Superior temporal gyrus (tissue), 1 donor: Measurements from ENCODE around the gene CDH5.

Experiments
- DNase-seq: peaks from one replicate; pipeline ENCODE4 v3.0.0-alpha.2; 2016; ENCODE audit errors: extremely low spot score

The CDH5 gene

DNA sequence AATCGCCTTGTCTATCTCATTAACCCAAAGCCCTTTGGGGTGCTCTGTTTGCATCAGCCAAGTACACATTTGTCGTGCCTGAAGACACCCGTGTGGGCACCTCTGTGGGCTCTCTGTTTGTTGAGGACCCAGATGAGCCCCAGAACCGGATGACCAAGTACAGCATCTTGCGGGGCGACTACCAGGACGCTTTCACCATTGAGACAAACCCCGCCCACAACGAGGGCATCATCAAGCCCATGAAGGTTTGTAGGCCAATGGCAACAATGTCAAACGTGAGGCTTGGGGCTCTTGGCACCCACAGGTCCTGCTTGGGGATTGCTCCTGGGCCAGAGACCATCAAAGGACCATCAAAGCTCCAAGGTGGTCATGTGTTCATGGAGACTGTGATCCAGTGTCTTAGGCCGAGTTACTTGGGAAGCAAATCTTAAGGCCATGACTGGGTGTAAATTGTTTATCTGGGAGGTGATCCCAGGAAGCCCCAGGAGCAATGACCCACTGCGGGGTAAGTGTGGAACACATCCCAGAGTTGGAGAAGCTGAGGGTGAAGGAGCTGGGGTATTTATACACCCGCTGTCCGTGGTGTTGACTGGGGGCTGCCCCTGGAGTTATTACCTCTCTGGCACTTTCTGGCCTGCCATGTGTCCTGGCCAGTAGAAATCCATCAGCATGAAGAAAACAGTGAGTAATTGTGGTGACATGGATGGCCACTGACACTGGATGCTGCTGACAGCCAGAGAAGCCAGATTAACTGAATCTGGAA is 24.0 kb downstream of the CDH5 start:
- DNase-seq: no peak

DNA sequence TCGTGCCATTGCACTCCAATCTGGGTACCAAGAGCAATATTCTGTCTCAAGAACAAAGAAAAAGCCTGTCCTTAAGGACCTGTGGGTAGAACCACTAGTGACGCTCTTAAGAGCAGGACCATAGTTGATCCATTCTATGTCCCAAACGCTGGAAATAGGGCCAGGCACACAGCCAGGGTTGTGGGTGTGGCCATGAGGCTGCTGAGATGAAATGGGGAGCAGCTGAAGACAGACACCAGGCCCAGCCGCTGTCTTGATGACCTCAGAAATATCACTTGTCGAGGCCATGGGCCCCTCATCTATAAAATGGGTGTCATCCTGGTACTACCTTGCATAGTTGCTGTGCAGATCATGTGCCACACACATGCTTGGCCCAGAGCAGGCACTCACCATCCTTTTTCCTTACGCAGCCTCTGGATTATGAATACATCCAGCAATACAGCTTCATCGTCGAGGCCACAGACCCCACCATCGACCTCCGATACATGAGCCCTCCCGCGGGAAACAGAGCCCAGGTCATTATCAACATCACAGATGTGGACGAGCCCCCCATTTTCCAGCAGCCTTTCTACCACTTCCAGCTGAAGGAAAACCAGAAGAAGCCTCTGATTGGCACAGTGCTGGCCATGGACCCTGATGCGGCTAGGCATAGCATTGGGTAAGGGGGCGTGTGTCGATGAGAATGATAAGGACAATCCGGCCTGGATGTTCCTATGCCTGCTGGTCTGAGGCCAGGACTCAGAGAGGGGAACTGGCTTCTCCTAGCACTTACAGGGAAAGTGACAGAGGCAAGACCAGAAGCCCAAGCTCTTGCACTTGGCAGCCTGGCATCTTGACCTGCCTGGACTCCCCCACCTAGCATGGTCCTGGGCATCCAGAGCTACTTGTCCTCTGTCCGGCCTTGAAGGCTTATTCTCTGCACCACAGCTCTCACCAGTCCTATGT is 25.5 kb downstream of the CDH5 start:
- no peak for DNase-seq

DNA sequence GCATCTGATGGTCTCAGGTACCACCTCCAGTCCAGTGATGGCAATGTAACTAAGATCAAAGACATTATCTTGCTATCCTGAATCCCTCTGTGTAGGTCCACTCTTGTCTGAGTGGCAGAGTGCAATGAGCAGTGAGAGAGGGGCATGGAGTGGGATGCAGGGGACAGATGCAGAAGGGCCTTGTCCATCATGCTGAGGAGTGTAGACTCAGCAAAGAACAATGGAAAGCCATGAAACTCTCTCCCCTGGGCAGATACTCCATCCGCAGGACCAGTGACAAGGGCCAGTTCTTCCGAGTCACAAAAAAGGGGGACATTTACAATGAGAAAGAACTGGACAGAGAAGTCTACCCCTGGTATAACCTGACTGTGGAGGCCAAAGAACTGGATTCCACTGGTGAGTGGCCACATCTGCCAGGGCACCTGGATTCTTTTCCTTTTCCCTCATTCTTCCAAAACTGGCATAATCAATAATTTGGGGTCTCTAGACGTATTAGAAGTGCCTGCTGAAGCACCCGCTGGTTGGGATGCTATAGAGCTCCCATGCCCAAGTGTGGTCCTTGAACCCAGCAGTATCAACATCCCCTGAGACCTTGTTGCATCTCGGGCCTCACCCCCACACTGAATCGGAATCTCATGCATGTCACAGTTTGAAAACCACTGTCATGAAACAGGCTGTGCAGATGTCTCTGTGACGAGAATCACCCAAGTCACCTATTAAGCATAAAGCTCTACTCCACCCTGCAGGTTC is 29.5 kb downstream of the CDH5 start:
- DNase-seq: no peak

DNA sequence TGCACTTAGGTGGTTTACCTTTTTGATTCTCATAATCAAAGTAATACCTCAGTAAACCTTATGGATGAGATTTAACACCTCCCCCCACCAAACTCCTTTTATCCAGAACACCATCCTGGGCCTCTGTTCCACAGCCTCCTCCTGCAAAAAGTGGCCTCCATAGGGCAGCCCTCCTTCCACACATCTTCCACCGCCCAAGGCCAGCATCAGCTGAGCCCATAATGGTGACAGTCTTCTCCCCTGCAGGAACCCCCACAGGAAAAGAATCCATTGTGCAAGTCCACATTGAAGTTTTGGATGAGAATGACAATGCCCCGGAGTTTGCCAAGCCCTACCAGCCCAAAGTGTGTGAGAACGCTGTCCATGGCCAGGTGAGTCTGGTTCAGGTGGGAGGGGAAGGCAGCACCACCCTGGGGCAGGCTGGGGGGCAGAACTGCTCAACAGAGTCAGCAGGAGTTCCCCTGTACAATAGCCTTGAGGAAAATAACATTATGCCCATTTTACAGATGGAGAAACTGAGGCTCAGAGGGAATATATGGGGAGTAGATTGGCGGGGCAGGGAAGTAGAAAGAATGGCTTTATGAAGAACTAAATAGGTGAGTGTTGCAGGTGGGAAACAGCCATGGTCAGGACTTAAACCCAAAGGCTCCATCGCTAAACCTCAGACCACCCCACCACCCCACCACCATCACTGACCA is 31.4 kb downstream of the CDH5 start:
- DNase-seq: no peak

DNA sequence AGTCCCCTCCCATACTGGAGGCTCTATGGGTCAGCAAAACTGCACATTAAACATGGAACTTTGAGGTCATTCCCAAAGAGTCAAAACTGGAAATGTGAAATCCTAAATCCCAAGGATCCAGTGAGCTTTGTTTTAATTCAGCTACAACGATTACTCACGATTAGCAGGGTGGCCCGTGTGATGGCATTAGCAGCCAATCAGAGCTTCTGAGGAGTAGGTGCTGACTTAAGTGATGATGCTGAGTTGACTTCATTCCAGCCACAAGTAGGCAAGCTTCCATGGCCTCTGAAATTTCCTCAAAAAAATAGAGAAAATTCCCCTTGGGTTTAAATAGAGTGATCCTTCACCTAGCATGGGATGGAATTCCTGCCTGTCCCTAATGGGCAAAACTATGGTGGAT is 32.5 kb downstream of the CDH5 start:
- DNase-seq: no peak

DNA sequence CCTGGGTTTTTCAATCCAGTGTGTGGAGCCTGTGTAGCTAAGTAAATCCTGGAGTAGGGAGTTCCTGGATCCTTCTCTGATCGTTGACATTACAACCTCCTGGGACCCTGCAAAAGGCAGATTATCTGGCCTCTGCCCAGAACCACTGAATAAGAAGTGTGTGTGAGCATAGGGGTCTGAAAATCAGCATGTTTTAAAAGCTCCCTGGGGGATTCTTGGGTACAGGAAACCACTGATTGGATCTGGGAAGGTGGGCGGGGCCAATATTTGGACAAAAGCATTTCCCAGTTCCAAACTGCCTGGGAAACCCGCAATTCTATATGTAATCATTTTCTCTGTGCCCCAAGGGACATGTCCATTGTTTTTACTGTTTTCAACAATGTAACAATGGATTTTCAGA is 33.4 kb downstream of the CDH5 start:
- no peak for DNase-seq

DNA sequence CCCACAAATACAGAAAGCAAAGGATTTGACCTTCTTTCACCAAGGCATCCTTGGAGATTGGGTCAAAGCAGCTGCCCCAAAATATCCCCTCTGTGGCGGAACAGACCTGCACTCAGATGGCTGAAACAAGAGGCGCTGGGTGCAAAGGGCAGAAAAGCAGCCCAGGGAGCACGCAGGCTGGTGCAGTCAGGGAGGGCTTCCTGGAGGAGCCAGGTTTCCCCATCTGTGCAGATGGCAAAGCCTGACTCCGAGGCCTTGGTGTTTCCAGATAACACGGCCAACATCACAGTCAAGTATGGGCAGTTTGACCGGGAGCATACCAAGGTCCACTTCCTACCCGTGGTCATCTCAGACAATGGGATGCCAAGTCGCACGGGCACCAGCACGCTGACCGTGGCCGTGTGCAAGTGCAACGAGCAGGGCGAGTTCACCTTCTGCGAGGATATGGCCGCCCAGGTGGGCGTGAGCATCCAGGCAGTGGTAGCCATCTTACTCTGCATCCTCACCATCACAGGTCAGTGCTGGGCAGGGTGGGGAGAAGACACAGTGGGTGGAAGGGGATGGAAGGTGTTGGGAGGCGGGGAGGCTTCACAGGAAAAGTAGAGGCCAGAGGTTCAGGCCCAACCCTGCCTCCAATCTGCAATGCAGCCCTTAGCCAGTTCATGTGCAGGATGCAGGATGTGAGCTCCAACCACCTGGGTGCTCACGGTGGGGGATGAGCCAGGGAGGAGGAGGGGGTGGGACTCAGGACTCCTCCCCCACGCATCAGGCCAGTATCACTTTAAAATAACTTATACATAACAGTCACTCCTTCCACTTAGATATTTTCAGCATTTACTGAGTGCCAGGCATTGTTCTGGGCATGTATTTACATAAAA is 34.3 kb downstream of the CDH5 start:
- DNase-seq: no peak

DNA sequence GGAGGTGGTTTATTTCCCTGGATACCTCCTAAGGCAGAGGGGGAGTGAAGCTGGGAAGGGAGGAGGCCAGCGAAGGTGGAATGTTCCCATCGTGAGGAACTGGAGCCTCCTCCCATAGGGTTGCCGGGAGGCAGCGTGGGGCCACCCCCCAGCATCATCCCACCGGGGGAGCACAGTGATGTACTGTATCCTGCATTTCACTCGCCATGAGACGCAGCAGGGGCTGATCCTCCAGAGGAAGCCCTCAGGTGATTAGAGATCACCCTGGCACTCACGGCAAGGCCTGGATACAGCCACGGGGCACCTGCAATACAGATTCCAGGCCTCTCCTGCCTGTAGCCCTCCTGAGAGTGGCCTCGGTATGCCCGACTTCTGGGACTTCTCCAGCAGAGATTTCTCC is 35.1 kb downstream of the CDH5 start:
- no peak for DNase-seq

DNA sequence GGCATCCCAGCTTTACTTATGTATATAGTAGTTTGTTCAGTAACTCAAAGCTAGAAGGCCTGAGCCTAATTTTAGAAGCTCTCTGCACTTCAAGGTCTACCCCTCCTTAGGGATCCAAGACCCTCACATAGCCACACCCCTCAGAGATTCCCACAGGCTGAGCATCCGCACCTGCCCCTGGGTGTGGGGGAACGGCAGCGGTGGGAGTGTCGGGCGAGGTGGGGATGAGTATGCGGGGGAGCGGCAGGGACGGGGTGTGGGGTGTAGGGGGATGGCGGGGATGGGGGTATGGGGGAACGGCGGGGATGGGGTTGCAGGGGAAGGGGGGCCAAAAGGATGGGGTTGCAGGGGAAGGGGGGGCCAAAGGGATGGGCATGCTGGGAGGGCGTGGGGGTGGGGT is 35.7 kb downstream of the CDH5 start:
- DNase-seq: no peak

DNA sequence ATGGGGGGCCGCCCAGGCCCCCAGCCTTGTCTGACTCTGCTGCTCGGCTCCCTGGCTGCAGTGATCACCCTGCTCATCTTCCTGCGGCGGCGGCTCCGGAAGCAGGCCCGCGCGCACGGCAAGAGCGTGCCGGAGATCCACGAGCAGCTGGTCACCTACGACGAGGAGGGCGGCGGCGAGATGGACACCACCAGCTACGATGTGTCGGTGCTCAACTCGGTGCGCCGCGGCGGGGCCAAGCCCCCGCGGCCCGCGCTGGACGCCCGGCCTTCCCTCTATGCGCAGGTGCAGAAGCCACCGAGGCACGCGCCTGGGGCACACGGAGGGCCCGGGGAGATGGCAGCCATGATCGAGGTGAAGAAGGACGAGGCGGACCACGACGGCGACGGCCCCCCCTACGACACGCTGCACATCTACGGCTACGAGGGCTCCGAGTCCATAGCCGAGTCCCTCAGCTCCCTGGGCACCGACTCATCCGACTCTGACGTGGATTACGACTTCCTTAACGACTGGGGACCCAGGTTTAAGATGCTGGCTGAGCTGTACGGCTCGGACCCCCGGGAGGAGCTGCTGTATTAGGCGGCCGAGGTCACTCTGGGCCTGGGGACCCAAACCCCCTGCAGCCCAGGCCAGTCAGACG is 36.2 kb downstream of the CDH5 start:
- no peak for DNase-seq

DNA sequence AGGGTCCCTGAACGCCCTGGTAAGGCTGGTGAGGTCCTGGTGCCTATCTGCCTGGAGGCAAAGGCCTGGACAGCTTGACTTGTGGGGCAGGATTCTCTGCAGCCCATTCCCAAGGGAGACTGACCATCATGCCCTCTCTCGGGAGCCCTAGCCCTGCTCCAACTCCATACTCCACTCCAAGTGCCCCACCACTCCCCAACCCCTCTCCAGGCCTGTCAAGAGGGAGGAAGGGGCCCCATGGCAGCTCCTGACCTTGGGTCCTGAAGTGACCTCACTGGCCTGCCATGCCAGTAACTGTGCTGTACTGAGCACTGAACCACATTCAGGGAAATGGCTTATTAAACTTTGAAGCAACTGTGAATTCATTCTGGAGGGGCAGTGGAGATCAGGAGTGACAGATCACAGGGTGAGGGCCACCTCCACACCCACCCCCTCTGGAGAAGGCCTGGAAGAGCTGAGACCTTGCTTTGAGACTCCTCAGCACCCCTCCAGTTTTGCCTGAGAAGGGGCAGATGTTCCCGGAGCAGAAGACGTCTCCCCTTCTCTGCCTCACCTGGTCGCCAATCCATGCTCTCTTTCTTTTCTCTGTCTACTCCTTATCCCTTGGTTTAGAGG is 37.1 kb downstream of the CDH5 start:
- no peak for DNase-seq

DNA sequence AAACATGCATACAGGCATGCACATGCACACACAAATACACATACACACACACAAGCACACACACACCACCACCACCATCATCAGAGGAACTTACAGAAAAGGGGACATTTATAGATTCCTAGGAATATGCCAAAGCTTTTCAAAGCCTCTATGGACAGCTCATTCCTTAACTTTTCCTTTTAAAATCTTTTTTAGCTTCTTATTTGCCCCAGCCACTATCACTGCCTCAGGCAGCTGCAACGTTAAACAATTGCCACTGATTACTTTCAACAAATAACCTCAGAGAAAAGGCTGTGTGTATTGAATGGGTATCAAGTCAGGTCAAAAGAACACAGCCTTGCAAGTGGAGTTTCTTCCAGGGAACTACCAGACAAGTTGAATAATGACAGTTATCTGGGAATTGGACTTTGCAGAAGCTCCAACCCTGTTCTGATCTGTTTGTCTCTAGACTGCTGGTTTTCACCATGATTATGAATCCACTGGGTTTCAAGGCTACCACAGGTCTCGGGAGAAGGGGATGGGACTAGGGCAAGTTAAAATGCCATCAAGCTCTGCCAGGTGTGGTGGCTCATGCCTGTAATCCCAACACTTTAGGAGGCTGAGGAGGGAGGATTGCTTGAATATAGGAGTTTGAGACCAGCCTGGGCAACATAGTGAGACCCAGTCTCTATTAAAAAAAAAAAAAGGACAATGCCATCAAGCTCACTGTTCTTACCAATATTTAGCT is 38.7 kb downstream of the CDH5 start:
- DNase-seq: no peak

DNA sequence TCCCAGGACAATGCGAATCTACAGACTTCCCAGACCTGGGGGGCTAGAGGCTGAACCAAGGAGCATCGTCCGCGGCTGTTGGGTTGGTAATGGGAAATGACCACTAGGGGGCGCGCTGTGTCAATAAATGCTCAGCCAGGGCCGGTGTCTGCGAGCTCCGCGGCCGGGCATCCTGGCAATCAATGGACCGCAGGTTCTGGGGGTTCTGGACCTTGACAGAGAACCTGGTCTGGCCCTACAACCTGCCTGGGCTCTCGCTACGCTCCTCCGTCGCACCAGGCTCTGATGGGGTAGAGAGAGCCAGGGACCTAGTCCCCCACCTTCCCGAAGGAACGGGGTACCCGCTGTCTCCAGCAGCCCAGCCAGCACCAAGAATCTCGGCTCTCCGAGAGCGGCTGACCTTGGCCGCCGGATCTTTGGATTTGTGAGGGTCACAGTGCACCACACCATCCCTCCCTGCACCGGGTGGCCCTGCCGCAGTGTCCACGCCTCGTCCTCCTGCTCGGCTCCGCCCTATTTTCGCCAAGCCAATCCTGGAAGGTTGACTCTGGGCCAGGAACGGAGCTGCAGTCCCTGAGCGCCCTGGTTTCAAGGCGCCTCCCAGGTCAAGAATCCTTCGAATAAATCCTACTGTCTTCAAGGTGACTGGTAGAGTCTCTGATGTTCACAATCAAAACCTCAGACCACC is 40.2 kb downstream of the CDH5 start:
- DNase-seq: peak; percentile 93

DNA sequence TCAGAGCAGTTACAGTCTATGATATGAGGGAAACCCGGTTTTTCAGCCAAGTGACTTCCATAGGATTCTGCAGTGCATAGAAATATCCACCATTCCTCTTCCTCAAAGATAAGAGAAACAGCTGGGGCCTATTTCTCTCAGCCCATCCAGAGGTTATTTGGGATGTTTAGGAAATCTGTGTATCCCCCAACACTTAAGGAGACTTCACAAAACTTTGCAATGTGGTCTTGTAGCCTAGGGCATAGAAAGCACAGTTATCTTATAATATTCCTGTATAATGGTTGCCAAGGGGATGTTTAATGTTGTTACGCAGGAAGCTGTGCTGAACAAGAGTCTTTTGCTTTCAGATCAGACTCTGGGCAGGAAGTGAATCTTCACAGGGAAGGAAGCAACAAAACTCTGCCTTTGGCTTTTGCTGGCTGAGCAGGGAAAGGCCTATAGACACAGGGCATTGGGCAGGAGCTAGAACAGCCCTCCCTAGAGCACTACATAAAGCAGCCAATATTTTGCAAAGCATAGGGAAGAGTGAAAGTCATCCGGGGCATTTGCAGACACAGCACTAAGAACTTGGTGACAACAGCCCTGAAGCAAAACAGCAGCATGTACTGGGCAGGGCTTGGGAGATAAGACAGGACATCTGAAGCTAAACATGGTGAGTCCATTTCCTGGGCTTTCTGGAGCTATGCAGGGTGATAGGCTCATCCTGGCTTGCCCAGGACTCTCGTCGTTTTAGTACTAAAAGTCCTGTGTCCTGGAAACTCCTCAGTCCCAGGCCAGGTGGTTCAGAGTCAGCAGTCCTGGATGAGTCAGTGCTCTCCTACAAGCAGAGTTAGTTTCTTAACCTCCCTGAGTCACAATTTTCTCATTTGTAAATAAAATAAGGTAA is 41.9 kb downstream of the CDH5 start:
- DNase-seq: peak; percentile 40

DNA sequence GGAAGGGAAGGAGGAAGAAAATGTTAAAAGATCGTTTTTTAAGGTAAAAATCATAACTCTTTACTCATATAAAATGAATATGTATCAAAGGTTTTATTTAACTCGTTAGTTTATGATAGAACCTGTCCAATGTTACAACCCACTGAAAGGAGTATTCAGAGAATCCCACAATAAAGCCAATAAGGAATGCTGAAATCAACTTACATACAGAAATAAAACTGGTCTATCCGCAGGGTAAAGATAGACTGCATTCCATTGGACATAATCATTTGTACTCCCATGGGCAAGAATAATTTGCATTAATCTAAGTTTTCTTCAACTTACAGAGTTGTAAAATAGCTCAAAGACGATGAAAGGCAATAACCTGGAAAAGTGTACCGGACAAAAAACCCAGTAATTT is 42.7 kb downstream of the CDH5 start:
- DNase-seq: no peak

DNA sequence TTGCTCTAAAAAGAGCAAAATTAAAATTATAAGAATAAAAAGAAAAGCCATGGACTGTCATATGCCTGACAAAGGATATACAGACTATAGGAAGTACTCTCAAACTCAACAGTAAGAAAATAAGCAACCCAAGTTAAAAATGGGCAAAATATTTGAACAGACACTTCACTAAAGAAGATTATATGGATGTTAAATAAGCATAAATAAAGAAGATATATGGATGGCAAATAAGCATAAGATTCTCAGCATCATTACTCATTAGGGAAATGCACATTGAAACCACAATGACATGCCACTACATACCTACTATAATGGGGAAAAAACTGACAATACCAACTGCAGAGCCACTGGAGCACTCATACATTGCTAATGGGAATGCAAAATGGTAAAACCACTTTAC is 45.7 kb downstream of the CDH5 start:
- DNase-seq: no peak

DNA sequence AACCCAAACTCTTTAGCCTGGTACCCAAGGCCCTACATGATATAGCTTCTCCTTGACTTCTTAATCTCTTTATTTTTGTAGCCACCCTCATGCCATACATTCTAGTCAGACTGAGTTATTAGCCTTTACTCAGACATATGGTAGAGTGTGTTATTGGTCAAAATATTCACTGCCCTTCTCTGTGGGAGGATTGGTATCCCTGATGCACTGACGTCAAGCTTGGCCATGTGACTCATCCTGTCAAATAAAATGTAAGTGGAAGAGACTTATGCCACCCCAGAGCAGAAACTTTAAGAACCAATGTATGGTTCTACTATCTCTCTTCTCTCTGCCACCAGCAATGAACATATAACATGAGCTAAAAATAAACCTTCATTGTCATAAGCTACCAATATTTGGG is 48.4 kb downstream of the CDH5 start:
- DNase-seq: no peak
